Measurements from ENCODE around the gene LRRC15.

LRRC15 gene

GRCh38 chr3:194364652-194365434, 4.7 kb downstream of the LRRC15 start:
- H3K27me3 ChIP-seq (ENCODE audit: low read length): no peaks in the 10 kb centered on the region
- no peak overlapping the region for H3K27ac ChIP-seq (ENCODE audit: low read depth, low read length)
- H4K20me1 ChIP-seq (ENCODE audit: low read depth, low read length): no peaks in the 10 kb centered on the region
- no peak overlapping the region for H3K4me3 ChIP-seq (ENCODE audit: insufficient read depth, low read length, poor library complexity, severe bottlenecking)
- no peaks in the 10 kb centered on the region for H3K36me3 ChIP-seq (ENCODE audit: low read length)
- H3K9me3 ChIP-seq (ENCODE audit: insufficient read depth, low read length): no peaks in the 10 kb centered on the region
- H3F3A ChIP-seq (ENCODE audit: insufficient read depth): no peaks in the 10 kb centered on the region
- H2AFZ ChIP-seq (ENCODE audit: low read depth, low read length, severe bottlenecking): no peak overlapping the region
- no peaks in the 10 kb centered on the region for H3K79me2 ChIP-seq (ENCODE audit: insufficient read depth, low read length)
- no peak for TF ChIP-seq EZH2phosphoT487 (conservative IDR thresholded peaks at IDR 0.05; ENCODE audit: low read length)
- no peak for TF ChIP-seq CTCF (IDR thresholded peaks at IDR 0.05; ENCODE audit: insufficient read depth, low read length, poor library complexity, severe bottlenecking)
- H3K9ac ChIP-seq (ENCODE audit: low read length): no peak overlapping the region
- no peak overlapping the region for H3K4me2 ChIP-seq (ENCODE audit: low read depth, low read length, poor library complexity, severe bottlenecking)
- H3K9me2 ChIP-seq (replicated peaks; ENCODE audit: insufficient read depth, low read length): no peaks in the 10 kb centered on the region

DNA sequence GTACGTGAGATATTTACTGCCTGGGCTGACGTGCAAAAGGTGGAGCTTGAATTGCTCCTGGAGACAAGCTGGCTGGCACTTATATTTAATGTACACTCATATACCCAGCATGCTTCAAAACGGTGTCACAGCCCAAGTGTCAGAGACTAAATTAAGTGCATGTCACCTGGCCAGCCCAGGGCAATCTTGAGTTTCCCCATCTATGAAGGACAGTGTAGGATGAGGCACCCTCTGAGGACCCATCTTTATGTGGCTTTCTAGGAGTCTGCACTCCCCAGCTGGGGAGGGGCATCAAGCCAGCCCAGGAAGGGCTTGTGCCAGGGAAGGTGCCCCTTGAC, 5.3 kb downstream of the LRRC15 start:
- H3K79me2 ChIP-seq (ENCODE audit: insufficient read depth, low read length): no peaks in the 10 kb centered on the region
- H3K27me3 ChIP-seq (ENCODE audit: low read length): no peaks in the 10 kb centered on the region
- TF ChIP-seq EZH2phosphoT487 (conservative IDR thresholded peaks at IDR 0.05; ENCODE audit: low read length): no peak
- TF ChIP-seq CTCF (IDR thresholded peaks at IDR 0.05; ENCODE audit: insufficient read depth, low read length, poor library complexity, severe bottlenecking): no peak
- no peaks in the 10 kb centered on the region for H3F3A ChIP-seq (ENCODE audit: insufficient read depth)
- no peak overlapping the region for H3K27ac ChIP-seq (ENCODE audit: low read depth, low read length)
- no peaks in the 10 kb centered on the region for H3K9me2 ChIP-seq (replicated peaks; ENCODE audit: insufficient read depth, low read length)
- no peak overlapping the region for H3K4me2 ChIP-seq (ENCODE audit: low read depth, low read length, poor library complexity, severe bottlenecking)
- no peak overlapping the region for H3K9ac ChIP-seq (ENCODE audit: low read length)
- no peaks in the 10 kb centered on the region for H3K9me3 ChIP-seq (ENCODE audit: insufficient read depth, low read length)
- no peak overlapping the region for H2AFZ ChIP-seq (ENCODE audit: low read depth, low read length, severe bottlenecking)
- no peaks in the 10 kb centered on the region for H3K36me3 ChIP-seq (ENCODE audit: low read length)
- H4K20me1 ChIP-seq (ENCODE audit: low read depth, low read length): no peaks in the 10 kb centered on the region
- no peak overlapping the region for H3K4me3 ChIP-seq (ENCODE audit: insufficient read depth, low read length, poor library complexity, severe bottlenecking)

- no peak overlapping the region for H2AFZ ChIP-seq (ENCODE audit: low read depth, low read length, severe bottlenecking)
- TF ChIP-seq EZH2phosphoT487 (conservative IDR thresholded peaks at IDR 0.05; ENCODE audit: low read length) (no peak), CTCF (IDR thresholded peaks at IDR 0.05; ENCODE audit: insufficient read depth, low read length, poor library complexity, severe bottlenecking) (no peak)
These were observed 9.0 kb downstream of the LRRC15 start for GRCh38 chr3:194360568-194360967.

More at GRCh38 chr3:194360568-194360967, 9.0 kb downstream of the LRRC15 start:
- Histone ChIP-seq H4K20me1 (ENCODE audit: low read depth, low read length) (no peaks in the 10 kb centered on the region), H3F3A (ENCODE audit: insufficient read depth) (no peaks in the 10 kb centered on the region), H3K9ac (ENCODE audit: low read length) (no peak overlapping the region), H3K27ac (ENCODE audit: low read depth, low read length) (no peak overlapping the region), H3K4me2 (ENCODE audit: low read depth, low read length, poor library complexity, severe bottlenecking) (no peak overlapping the region), H3K36me3 (ENCODE audit: low read length) (no peaks in the 10 kb centered on the region), H3K9me3 (ENCODE audit: insufficient read depth, low read length) (no peaks in the 10 kb centered on the region), H3K9me2 (replicated peaks; ENCODE audit: insufficient read depth, low read length) (no peaks in the 10 kb centered on the region), H3K79me2 (ENCODE audit: insufficient read depth, low read length) (no peaks in the 10 kb centered on the region), H3K27me3 (ENCODE audit: low read length) (no peaks in the 10 kb centered on the region), H3K4me3 (ENCODE audit: insufficient read depth, low read length, poor library complexity, severe bottlenecking) (no peak overlapping the region)
